Panc1 (cell line): ENCODE measurements around the gene BLOC1S6.

Experiments
- CTCF ChIP-seq: fragments of 450-650 bp; IDR thresholded peaks from 2 replicates; pipeline ENCODE4 v1.5.1; 2017; ENCODE audit warnings: mild to moderate bottlenecking
- REST ChIP-seq, 2 experiments: IDR thresholded peaks; 2 replicates each; pipeline ENCODE4 v1.6.1; 2011 to 2012; ENCODE audit warnings: low read depth in 2 of 2, control low read depth in 1 of 2, low read length in 1 of 2, mild to moderate bottlenecking in 1 of 2, moderate library complexity in 1 of 2; ENCODE audit not compliant: insufficient read depth in 1 of 2
- SIN3A ChIP-seq: IDR thresholded peaks from 2 replicates; pipeline ENCODE4 v1.6.1; 2012; ENCODE audit warnings: low read depth, mild to moderate bottlenecking, low read length, moderate library complexity, borderline replicate concordance; ENCODE audit not compliant: insufficient read depth
- TCF7L2 ChIP-seq: IDR thresholded peaks from 2 replicates; pipeline ENCODE4 v1.6.1; 2011; ENCODE audit warnings: mild to moderate bottlenecking, low read depth, low read length, inconsistent platforms

GRCh38 chr15:45606413-45606812, 19.2 kb downstream of the BLOC1S6 start:
- no peak for TF ChIP-seq CTCF
- TF ChIP-seq TCF7L2 = no peak
- no peak for TF ChIP-seq SIN3A
- no peak for TF ChIP-seq REST (IDR thresholded peaks at IDR 0.05; ENCODE audit: insufficient read depth in 1 of 2, low read depth in 2 of 2, low read length in 1 of 2)
